ENCODE data around the gene BRPF3.
"Not testable (repeated sequence)": the region's sequence is repeated elsewhere in the genome, so short reads cannot be mapped to it uniquely, and the experiment has no call there.

BRPF3 gene

DNA sequence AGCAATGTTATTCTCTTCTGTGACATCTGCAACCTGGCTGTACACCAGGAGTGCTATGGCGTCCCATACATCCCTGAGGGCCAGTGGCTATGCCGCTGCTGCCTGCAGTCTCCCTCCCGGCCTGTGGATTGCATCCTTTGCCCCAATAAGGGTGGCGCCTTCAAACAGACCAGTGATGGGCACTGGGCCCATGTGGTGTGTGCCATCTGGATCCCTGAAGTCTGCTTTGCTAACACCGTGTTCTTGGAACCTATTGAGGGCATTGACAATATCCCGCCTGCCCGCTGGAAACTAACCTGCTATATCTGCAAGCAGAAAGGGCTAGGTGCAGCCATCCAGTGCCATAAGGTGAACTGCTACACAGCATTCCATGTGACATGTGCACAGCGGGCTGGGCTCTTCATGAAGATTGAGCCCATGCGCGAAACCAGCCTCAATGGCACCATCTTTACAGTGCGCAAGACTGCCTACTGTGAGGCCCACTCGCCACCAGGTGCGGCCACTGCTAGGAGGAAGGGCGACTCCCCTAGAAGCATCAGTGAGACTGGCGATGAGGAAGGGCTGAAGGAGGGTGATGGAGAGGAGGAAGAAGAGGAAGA, 4.6 kb downstream of the BRPF3 start:
- no peak for DNase-seq

DNA sequence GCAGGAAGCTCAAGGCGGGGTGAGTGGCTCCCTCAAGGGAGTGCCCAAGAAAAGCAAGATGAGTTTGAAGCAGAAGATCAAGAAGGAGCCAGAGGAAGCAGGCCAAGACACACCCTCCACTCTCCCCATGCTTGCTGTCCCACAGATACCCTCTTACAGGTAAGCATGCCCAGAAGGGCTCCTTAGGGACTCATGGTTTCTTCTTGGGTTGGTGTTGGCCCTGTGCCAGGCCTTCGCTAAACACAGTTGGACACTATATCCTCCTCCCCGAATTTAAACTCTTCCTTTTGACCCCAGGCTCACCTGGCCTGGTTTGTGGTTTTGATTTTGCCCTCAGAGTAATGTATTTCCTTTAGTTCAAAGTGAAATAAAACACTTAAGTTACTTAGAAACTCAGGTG, 5.1 kb downstream of the BRPF3 start:
- DNase-seq: no peak

DNA sequence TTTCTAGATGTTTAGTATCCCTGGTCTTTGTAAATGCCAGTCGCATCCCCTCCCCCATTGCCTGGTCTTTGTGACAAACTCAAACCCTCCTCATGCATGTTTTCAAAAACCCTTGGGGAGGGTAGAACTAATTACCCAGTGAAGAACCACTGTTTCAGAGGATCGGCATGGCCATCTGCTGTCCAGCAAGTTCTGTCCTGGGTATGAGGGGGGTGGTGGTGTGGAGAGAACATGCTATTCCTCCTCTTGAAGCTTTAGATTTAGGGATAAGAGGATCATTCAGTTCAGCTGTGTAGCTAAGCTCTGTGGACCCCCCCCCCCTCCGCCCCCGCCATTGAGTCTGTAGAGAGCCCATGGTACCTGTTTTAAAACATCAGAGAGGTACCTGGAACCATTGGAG, 5.6 kb downstream of the BRPF3 start:
- DNase-seq: no peak

- DNase-seq: no peak
Observed at GRCh38 chr6:36204068-36204753, 7.7 kb downstream of the BRPF3 start.

DNA sequence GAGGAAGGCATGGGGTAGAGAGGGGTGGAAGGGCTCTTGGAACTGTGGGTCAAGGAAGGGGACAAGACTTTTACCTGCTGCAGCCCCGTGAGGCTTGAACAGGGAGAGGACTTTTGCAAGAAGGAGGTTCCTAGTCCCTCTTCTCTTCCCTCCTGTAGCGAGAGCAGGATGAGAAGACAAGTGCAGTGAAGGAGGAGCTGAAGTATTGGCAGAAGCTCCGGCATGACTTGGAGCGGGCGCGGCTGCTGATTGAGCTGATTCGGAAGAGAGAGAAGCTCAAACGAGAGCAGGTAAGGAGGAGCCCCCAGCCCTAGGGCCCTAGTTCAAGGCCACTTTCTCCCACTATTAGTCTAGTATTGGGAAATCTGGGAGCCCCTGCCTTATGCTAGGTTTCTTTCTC, 10.6 kb downstream of the BRPF3 start:
- DNase-seq: no peak

DNA sequence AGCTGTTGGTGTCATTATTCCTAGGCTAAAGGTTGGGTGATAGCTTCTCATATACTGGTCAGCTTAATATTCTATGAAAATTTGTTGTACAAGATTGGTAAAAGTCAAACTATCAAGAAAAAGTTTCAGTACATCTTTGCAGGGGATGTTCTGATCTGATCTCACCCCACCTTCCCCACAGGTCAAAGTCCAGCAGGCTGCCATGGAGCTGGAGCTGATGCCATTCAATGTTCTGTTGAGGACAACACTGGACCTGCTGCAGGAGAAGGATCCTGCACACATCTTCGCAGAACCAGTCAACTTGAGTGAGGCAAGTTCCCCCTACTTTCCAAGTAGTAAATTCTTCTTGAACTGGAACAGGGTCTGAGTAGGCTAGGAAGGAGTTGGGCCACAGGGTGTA, 13.1 kb downstream of the BRPF3 start:
- no peak for DNase-seq

- DNase-seq: no peak
Observed at GRCh38 chr6:36210182-36210581, 13.6 kb downstream of the BRPF3 start.

- no peak for DNase-seq
Observed at GRCh38 chr6:36210886-36211595, 14.5 kb downstream of the BRPF3 start.

DNA sequence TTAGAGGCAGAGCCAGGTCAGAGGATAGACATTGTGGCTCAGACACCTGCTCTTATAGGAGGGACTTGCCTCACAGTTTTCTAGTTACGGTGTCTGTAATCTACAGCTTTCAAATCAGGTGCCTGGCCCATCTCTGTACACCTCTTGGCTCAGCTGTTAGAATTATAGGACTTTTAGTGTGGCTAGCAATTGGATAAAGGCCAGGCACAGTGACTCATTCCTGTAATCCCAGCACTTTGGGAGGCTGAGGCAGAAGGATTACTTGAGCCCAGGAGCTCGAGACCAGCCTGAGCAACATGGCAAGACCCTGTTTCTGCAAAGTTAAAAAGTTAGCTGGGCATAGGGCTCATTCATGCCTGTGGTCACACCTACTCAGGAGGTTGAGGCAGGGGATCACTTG, 20.0 kb downstream of the BRPF3 start:
- no peak for DNase-seq

DNA sequence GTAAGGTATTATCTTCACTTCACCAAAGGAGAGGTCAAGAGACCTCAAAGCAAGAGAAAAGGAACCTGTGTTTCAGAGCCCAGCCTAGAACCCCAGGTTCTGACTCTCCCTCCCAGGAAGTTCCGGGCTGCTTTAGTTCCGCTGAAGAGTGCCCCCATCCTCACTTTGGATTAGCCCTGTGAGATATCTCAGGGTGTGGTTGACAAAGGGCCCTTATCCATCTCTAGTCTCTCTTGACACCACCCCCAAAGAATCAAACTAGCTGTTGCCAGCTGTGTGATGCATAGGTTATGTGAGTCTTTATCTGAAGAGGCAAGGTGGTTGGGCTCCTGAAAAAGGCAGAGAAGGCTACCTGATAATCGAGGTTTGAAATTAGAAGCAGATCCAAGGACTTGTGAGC, 20.6 kb downstream of the BRPF3 start:
- DNase-seq: no peak

- no peak for DNase-seq
Observed at GRCh38 chr6:36217946-36218345, 21.4 kb downstream of the BRPF3 start.

- not testable (repeated sequence) for DNase-seq
Observed at GRCh38 chr6:36218516-36218915, 22.0 kb downstream of the BRPF3 start.

- no peak for DNase-seq
Observed at GRCh38 chr6:36219081-36219480, 22.5 kb downstream of the BRPF3 start.

DNA sequence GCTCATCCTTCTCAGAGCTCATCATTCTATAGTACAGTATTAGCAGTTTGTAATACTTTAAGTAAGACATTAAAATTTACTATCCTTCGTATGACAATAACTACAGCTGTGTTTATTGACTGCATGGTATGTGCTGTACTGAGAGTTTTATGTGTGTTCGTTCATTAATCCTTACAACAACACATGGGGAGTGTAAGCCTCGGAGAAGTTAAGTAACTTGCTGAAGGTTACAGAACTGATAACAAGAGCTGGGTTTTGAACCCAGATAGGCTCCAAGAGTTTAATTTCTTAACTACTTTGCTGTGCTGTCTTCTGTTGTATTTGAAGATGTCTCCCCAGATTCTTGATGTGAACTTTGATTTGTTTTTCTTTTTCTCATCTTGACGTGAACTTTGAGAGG, 23.7 kb downstream of the BRPF3 start:
- no peak for DNase-seq

GRCh38 chr6:36221674-36222073, 25.1 kb downstream of the BRPF3 start:
- DNase-seq: no peak

- DNase-seq: no peak
Observed at GRCh38 chr6:36222924-36223323, 26.4 kb downstream of the BRPF3 start.

DNA sequence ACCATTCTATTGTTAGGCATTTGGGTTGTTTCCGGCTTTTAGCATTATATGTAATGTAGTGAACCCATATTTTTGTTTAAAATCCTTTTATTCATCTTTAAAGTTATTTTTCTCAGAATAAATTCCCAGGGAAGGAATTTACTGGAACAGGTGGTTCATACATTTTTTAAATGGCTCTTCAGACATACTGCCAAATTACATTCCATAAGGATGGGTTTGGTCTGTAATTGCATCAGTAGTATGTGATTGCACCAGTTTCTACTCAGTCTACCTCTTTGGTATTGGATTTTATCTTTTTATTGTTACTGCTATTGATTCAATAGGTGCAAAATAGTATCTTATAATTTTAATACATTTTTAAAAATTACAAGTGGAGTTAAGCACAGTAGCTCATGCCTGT, 27.2 kb downstream of the BRPF3 start:
- no peak for DNase-seq

- no peak for DNase-seq
Observed at GRCh38 chr6:36224918-36225461, 28.4 kb downstream of the BRPF3 start.

GRCh38 chr6:36226438-36227047, 30.0 kb downstream of the BRPF3 start:
- DNase-seq: no peak

- DNase-seq: no peak
Observed at GRCh38 chr6:36227379-36228228, 31.1 kb downstream of the BRPF3 start.

GRCh38 chr6:36229223-36229622, 32.7 kb downstream of the BRPF3 start:
- DNase-seq: no peak

DNA sequence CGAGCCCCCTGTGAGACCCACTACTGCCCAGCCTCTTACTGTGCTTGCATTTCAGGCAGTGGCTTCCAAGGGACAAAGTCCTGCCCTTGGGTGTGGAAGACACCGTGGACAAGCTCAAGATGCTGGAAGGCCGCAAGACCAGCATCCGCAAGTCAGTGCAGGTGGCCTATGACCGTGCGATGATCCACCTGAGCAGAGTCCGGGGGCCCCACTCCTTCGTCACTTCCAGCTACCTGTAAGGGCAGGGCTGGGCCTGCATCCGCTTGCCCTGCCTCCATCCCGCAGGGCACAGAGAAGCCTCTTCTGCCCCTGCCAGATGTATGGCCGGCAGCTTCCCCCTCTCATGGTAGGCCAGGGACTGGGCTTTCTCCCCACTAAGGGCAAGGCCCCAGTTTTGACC, 33.8 kb downstream of the BRPF3 start:
- no peak for DNase-seq

DNA sequence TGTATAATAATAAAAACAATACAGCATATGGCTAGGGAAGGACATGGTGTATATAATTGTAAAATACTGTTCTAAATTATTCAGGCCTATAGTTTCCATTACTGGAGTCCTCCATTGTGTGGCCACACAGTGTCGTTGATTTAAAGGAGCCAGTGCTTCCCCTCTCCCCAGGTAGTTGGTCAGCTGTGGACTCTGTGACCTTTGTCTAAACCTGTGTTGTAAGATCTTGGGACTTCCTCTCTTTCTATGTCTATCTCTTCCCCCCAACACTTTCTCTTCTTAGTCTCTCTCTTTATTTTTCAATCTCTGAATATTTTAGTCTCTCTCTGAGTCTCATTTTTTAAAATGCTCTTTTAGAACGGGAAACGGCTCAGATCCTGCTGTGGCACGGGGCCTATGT, 35.6 kb downstream of the BRPF3 start:
- DNase-seq: no peak
